Right renal pelvis (tissue), 4 donors: ENCODE measurements around the gene THADA. TPM values are rescaled to one million over a fixed set of nuclear protein-coding genes. Genes with fewer than 3 reads are reported as not detected.

Source experiments
- DNase-seq, 4 donors: peaks; one replicate each; pipeline ENCODE4 v3.0.0-alpha.2; 2013; ENCODE audit warnings: low read depth in 4 of 4, low spot score in 3 of 4, missing footprints in 1 of 4
- polyA plus RNA-seq, 4 donors: library from polyadenylated mRNA; unstranded; fragments of 120-200 nt; gene quantifications; one replicate each; pipeline ENCODE4 v1.2.1, GENCODE V29; 2013; ENCODE audit not compliant: insufficient read length in 4 of 4

THADA gene
- polyA plus RNA-seq, 4 donors: 33.8 to 39.7 (median 36.0) TPM

GRCh38 chr2:43233218-43234212 is 362.3 kb downstream of the THADA start:
- DNase-seq: no peak

GRCh38 chr2:43230951-43231827 is 364.6 kb downstream of the THADA start:
- no peak for DNase-seq

- no peak for DNase-seq
Measured at GRCh38 chr2:43230351-43230885, 365.4 kb downstream of the THADA start.

GRCh38 chr2:43228756-43229659 is 366.8 kb downstream of the THADA start:
- DNase-seq: no peak

- no peak for DNase-seq
Measured at GRCh38 chr2:43228321-43228751, 367.5 kb downstream of the THADA start.

- no peak for DNase-seq
Measured at GRCh38 chr2:43227830-43228281, 368.0 kb downstream of the THADA start.

GRCh38 chr2:43226955-43227829 is 368.6 kb downstream of the THADA start:
- peak in 1 of 4 donors; percentile 69 for DNase-seq

- peak; percentile 86 to 96 (median 94) for DNase-seq
Measured at GRCh38 chr2:43226558-43226954, 369.3 kb downstream of the THADA start, which contains the start of gene ZFP36L2. TSS of gene ZFP36L2 (minus strand) at chr2:43226606. CDS start at chr2:43226315, 291 bp downstream.

- DNase-seq: no peak
Measured at GRCh38 chr2:43225788-43226557, 369.9 kb downstream of the THADA start.

- DNase-seq: no peak
Measured at GRCh38 chr2:43225093-43225787, 370.6 kb downstream of the THADA start.

- no peak for DNase-seq
Measured at GRCh38 chr2:43224571-43225092, 371.2 kb downstream of the THADA start.

GRCh38 chr2:43224131-43224570 is 371.7 kb downstream of the THADA start:
- no peak for DNase-seq

GRCh38 chr2:43223521-43224001 is 372.3 kb downstream of the THADA start:
- DNase-seq: no peak

GRCh38 chr2:43222475-43223309 is 373.1 kb downstream of the THADA start:
- DNase-seq: no peak

GRCh38 chr2:43221763-43222474 is 373.9 kb downstream of the THADA start:
- DNase-seq: peak in 3 of 4 donors; percentile 83 to 92 (median 91)
